ENCODE data around the gene IGFL4.
"Not testable (repeated sequence)": the region's sequence is repeated elsewhere in the genome, so short reads cannot be mapped to it uniquely, and the experiment has no call there.

Gene IGFL4

DNA sequence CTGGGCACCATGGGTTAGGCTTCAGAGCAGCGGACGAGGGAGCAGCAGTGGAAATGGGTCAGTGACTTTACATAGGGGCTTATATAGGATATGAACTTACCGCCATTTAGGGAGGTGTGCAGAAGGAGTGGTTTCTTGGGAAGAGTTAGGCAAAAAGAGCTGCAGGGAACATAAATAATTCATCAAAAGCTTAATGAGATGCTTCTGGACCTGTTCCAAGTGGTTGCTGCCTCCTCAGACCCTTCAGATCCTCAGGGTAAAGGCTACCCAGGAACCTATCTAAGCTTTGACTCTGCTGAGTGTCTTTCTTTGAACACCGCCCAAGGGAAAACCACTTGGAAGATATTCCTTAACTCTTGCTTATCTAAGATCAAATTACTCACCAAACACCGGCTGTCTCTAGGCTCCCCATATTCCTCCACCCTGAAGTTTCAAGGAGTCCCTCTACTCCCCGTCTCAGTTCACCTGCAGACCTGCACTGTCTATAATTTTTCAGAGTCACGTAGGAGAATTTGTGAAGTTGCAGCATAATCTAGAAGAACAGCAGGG is at the start of gene IGFL4:
Gene IGFL4, minus strand, starts transcription at position 51 of the 549 bp plus-strand sequence. Its CDS starts 40 bp downstream, at position 11.
- Mint-ChIP-seq H3K4me1 (no peaks in the 10 kb centered on the region), H3K9me3 (no peaks in the 10 kb centered on the region), H3K27me3 (peaks cover 40% of the 10 kb centered on the region), H3K27ac (peak within 1 kb of the TSS; percentile 15), H3K4me3 (no peak within 1 kb of the TSS), H3K36me3 (peaks cover 6% of the 10 kb centered on the region)

DNA sequence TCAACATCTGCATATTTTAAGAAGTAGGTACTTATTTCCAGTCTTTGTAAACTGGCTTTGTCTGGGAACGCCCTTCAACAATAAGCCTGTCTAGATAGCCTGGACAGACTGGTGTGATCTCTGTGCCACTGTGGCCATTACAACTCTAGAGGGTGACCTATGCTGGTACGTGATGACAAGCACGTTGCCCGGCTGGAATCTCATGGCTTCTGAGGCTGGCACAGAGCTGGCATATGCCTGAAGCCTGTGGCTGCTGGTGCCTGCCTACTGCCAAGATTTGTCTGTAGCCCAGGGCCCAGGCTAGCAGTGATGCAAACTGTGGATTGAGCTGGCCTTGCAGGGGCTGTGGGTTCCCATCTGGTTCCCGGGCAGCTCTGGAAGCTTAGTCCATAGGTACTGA is 49.6 kb upstream of the IGFL4 start:
- Mint-ChIP-seq H3K27me3 (peaks cover 12% of the 10 kb centered on the region), H3K9me3 (peaks cover 32% of the 10 kb centered on the region), H3K36me3 (peaks cover 4% of the 10 kb centered on the region), H3K4me1 (no peaks in the 10 kb centered on the region), H3K4me3 (no peak overlapping the region), H3K27ac (no peak overlapping the region)

DNA sequence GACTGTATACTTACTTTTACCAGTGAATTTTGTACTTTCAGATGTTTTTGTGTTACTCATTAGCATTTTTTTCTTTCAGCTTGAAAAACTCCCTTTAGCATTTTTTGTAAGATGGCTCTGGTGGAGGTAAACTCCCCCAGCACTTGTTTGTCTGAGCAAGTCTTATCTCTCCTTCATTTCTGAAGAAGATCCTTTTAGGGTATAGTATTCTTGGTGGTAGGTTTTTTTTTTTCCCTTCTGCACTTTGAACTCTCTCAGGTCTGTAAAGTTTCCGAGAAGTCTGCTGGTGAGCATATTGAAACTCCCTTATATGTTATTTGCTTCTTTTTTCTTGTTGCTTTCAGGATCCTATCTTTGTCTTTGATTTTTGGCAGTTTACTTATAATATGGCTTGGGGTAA is 48.6 kb upstream of the IGFL4 start:
- Mint-ChIP-seq H3K9me3 (peaks cover 36% of the 10 kb centered on the region), H3K36me3 (peaks cover 6% of the 10 kb centered on the region), H3K27ac (no peak overlapping the region), H3K4me1 (no peaks in the 10 kb centered on the region), H3K4me3 (no peak overlapping the region), H3K27me3 (peaks cover 12% of the 10 kb centered on the region)

DNA sequence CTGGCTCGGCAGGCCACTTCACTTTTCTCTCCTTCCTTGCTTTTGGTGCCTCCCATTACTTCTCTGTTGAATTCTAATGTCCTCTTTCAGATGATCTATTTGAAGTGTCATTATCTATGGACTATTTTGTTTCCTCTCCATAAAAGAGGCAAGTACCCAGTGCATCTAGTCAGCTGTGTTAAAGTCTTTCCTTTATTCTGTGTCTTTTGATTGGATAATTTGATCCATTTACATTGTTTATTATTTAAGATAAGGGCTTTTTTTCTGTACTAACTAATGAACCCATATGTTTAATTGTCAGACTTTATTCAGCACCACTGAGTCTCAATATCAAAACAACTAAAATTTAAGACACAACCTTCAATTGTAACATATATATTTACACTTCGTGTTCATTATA is 47.3 kb upstream of the IGFL4 start:
- no peak overlapping the region for H3K27ac Mint-ChIP-seq
- peaks cover 18% of the 10 kb centered on the region for H3K27me3 Mint-ChIP-seq
- peaks cover 6% of the 10 kb centered on the region for H3K36me3 Mint-ChIP-seq
- H3K9me3 Mint-ChIP-seq = peaks cover 36% of the 10 kb centered on the region
- no peak overlapping the region for H3K4me3 Mint-ChIP-seq
- no peaks in the 10 kb centered on the region for H3K4me1 Mint-ChIP-seq

DNA sequence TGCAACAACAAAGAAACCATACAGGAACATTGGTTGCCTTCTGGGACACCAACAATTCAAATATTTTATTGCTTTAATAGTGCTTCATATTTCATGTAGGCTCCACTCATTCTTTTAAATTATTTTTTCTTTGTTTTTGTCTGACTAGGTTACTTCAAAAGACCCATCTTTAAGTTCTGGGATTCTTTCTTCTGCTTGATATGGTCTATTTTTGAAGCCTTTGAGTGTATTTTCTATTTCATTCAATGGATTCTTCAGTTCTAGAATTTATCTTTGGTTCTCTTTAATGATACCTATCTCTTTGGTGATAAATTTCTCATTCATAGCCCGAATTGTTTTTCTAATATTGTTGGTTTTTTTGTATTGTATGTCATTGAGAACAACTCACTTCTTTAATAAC is 45.1 kb upstream of the IGFL4 start:
- H3K4me3 Mint-ChIP-seq = no peak overlapping the region
- H3K36me3 Mint-ChIP-seq = peaks cover 6% of the 10 kb centered on the region
- H3K4me1 Mint-ChIP-seq = peaks cover 4% of the 10 kb centered on the region
- H3K9me3 Mint-ChIP-seq = peaks cover 34% of the 10 kb centered on the region
- peaks cover 31% of the 10 kb centered on the region for H3K27me3 Mint-ChIP-seq
- H3K27ac Mint-ChIP-seq = no peak overlapping the region

DNA sequence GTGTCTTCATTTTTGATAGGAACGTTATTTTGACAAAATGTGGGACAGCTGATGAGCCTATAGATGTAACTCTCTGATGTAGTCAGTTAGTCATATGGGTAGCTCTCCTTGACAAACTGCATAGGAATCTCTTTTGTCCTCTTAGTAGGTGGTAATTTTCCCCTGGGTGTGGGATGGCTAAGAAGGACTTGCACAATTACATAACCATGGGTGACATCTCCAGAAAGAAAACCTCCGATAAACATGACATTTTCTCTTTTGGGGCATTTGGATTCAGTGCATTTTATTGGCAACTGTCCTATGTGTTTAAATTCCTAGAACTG is 41.9 kb upstream of the IGFL4 start:
- Mint-ChIP-seq H3K9me3 (peaks cover 20% of the 10 kb centered on the region), H3K27ac (no peak overlapping the region), H3K4me1 (peaks cover 4% of the 10 kb centered on the region), H3K4me3 (no peak overlapping the region), H3K36me3 (peaks cover 2% of the 10 kb centered on the region), H3K27me3 (peaks cover 51% of the 10 kb centered on the region)

DNA sequence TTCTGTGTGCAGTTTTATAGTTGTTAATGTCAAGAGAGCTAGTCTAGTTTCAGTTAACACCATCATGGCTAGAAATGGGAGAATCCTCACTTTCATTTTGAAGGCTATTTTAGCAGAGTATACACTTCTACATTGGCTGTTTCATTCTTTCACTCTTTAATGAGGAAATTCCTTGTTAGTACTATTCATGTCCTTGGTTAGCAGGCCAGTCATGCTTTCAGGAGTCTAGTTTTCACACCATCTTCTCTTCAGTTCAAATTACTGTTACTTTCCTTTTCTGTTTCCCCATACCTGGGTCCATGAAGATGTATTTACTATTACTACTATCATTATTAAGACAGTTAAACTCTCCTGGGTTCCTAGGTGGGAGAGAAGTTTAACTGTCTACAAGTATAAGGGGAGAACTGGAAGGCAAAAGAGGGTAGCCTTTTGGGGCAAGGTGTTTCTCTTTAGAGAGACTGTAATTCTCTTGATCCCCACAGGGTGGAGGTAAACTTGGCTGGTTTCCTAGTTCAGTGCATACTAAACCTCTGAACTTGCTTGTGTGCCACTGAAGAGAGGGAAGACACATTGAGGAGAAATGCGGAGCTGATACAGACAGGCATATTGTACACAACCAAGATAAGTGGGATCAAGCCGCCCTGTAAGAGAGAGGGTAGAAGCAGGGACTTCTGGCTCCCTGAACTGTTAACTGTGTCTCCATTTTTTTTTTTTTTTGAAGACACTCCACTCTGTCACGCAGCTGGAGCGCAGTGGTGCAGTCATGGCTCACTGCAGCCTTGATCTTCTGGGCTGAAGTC is 41.3 kb upstream of the IGFL4 start:
- Mint-ChIP-seq H3K9me3 (peaks cover 19% of the 10 kb centered on the region), H3K36me3 (peaks cover 2% of the 10 kb centered on the region), H3K27me3 (peaks cover 55% of the 10 kb centered on the region), H3K4me3 (no peak overlapping the region), H3K4me1 (peaks cover 7% of the 10 kb centered on the region), H3K27ac (no peak overlapping the region)

DNA sequence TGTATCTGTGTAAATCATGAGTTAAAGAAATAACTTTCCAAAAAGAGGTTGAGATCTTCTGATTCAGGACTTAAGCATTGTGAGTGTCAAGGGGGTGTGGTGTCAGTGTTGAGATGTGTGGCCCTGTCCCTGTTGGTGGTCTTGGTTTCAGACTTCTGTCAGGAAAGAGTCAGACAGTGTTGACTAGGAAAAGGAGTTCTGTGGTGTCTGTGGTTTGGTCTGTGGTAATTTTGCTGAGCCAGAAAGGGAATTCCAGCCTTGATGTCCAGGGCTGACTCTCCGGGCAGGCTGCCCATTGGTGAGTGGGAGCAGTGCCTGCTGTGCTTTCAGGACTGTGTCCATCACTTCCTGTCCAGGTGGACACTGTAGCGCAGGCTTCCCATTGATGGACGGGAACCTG is 39.8 kb upstream of the IGFL4 start:
- Mint-ChIP-seq H3K4me3 (no peak overlapping the region), H3K27ac (no peak overlapping the region), H3K36me3 (peaks cover 2% of the 10 kb centered on the region), H3K9me3 (peaks cover 10% of the 10 kb centered on the region), H3K27me3 (peaks cover 70% of the 10 kb centered on the region), H3K4me1 (peaks cover 11% of the 10 kb centered on the region)

DNA sequence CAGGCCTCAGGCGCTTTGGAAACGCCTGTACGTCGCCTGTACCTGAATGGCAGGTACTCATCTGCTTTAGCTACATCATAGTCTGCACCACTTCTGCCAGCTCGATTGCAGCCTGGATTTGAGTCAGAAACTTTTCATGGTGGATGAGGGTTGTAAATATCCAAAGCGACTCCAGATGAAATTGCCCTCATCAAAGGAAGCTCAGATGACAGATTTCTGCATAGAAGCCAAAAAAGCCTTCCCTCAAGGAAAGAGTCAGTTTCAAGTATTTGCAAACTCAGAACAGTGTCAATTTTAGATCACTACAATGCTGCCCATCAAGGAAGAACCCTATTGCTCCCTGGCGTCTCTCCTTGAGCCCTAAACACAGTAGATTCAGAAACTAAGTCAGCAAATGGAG is 38.8 kb upstream of the IGFL4 start:
- H3K27me3 Mint-ChIP-seq = peaks cover 74% of the 10 kb centered on the region
- H3K4me3 Mint-ChIP-seq = no peak overlapping the region
- H3K27ac Mint-ChIP-seq = no peak overlapping the region
- H3K36me3 Mint-ChIP-seq = no peaks in the 10 kb centered on the region
- peaks cover 11% of the 10 kb centered on the region for H3K4me1 Mint-ChIP-seq
- peaks cover 5% of the 10 kb centered on the region for H3K9me3 Mint-ChIP-seq

DNA sequence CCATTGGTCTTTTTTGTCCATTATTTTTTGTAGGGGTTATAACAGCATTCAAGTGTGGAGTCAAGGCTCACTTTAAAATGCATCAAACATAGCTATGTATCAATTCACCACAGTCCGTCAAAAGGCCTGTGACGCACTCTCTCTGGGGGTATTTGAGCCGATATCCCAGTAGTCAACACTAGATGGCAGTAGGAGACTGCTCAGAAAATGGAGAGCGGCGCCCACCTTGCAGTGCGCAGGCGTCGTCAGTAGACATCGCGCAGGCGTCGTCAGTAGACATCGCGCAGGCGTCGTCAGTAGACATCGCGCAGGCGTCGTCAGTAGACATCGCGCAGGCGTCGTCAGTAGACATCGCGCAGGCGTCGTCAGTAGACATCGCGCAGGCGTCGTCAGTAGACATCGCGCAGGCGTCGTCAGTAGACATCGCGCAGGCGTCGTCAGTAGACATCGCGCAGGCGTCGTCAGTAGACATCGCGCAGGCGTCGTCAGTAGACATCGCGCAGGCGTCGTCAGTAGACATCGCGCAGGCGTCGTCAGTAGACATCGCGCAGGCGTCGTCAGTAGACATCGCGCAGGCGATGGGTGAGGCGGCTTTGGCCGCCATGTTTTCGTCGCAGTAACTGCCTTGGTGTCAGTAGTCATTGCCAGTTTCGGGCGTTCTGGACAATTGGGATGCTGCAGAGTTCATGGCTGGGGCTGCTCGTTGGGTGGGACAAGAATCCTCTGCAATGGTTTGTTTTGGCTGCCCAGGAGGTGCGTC is 38.0 kb upstream of the IGFL4 start:
- H3K36me3 Mint-ChIP-seq, H3K4me3 Mint-ChIP-seq: not testable (repeated sequence)
- H3K27me3 Mint-ChIP-seq = peaks cover 75% of the 10 kb centered on the region

DNA sequence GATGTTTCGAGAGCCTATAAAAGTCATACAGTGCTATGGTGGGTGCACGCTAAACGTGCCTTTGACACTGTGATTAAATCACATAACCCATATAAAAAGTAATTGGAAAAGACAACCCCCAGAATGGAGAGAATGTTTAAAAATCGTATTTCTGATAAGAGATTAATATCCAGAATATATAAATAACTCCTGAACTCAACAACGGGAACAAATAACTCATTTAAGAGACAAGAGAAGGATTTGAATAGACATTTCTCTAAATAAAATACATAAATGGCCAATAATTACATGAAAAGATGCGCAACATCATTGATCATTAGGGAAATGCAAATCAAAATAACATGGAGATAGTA is 37.0 kb upstream of the IGFL4 start:
- Mint-ChIP-seq H3K9me3 (peaks cover 5% of the 10 kb centered on the region), H3K4me1 (peaks cover 11% of the 10 kb centered on the region), H3K36me3 (no peaks in the 10 kb centered on the region), H3K4me3 (no peak overlapping the region), H3K27me3 (peaks cover 82% of the 10 kb centered on the region), H3K27ac (no peak overlapping the region)

More for the DNA sequence above, 38.0 kb upstream of the IGFL4 start:
- not testable (repeated sequence) for H3K27ac Mint-ChIP-seq, H3K9me3 Mint-ChIP-seq
- H3K4me1 Mint-ChIP-seq = peaks cover 11% of the 10 kb centered on the region

DNA sequence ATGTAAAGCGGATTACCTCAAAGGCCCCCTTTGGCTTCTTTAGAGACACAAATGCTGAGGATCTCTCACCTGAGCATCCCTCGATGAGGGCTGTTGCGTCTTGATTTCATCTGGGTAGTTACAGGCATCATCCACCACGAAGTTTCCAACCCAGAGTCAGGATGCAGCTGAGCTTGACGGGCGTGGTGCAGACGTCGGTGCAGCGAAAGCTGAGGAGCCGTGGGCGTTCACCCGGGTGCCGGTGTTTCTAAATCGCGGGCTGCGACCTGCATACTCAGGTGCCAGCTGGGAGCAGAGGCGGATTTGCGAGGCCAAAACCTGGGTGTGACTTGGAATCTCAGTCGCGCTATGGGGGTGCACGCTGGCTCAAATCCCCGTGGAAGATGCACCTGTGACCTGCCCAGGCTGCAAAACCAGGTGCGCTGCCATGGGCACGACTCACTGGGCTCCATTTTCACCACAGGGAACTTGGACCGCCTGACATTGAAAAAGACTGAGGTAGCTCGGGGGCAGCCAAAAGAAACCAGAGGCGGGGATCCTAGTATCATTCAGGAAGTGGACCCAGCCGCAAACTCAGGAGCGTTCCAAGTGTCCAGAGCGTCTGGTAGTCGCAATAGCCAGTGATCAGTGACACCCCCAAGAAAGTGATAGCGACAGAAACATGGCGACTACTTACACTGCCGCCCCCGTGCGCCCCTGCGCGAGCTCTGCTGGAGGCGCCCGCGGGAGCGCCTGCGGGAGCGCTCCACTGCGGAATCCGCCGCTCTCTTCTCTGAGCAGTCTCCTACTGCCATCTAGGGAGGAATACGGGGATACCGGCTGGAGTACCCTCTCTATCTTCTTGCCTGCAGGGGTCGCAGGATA is 36.4 kb upstream of the IGFL4 start:
- no peaks in the 10 kb centered on the region for H3K36me3 Mint-ChIP-seq

DNA sequence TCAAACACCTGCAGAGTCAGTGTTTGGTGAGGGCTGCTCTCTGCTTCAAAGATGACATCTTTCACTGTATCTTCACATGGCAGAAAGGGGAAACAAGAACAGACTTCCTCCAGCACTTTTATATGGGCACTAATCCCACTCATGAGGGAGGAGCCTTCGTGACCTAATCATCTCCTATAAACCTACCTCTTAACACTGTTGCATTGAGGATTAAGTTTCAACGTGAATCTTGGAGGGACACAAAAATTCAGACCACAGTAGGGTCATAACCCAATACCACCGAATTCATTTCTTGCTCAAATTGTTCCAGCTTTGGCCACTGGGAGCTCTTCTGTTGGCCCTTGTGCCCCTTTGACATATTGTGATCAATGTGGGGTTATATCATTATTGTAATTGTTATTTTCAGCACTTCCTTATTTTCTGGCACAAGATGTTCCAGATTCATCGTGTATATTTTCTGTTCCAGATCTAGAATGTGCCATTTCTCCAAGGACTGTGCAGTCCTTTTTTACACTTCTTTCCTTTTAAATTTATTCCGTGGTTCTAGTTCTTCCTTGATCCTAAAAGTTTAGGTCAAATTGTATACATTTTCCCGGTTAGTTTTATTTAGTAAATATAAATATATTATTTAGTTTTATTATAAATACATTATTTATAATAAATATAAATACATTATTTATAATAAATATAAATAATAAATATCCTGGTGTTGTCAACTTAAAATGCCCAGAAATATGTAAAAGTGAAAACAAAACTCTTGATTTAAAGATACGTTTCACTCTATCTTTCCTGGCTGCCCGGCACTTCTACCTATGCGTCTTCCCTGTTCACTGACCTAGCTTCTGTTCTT is 35.5 kb upstream of the IGFL4 start:
- Mint-ChIP-seq H3K27me3 (peaks cover 78% of the 10 kb centered on the region), H3K4me1 (peaks cover 7% of the 10 kb centered on the region), H3K27ac (no peak overlapping the region), H3K36me3 (no peaks in the 10 kb centered on the region), H3K9me3 (peaks cover 5% of the 10 kb centered on the region), H3K4me3 (no peak overlapping the region)

More for the DNA sequence above, 36.4 kb upstream of the IGFL4 start:
- peaks cover 83% of the 10 kb centered on the region for H3K27me3 Mint-ChIP-seq
- H3K9me3 Mint-ChIP-seq = peaks cover 5% of the 10 kb centered on the region
- peak overlapping the region; percentile 54 for H3K4me3 Mint-ChIP-seq
- H3K27ac Mint-ChIP-seq = no peak overlapping the region
- peaks cover 9% of the 10 kb centered on the region for H3K4me1 Mint-ChIP-seq

DNA sequence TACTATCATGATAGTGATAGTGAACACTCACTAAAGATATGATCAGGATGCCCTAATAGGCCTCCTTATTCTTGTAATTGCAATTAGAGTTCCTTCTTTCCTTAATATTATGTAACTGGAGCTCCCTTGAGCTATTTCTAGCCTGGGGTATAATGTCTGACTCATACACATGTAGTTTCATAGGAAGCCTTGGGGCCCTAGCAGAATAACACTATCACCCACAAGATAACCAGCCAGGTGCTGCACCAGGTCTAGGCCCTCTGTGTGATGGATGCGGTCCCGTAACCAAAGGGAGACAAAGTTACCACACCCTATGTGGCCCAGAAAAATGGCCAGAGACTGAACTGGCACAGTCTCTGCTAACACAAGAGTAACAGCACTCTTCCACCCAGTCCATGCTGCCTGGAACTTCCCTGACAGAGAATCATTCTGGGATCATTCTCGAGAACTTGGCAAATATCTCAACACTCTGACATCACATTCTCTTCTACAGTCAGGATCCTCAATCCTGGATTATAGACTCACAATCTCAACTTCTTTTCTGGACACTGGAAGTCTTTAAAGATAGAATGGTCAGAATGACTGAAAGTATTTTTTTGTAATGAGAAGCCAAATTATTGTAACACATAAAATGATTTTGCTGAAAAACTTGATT is 32.6 kb upstream of the IGFL4 start:
- peaks cover 5% of the 10 kb centered on the region for H3K9me3 Mint-ChIP-seq
- no peak overlapping the region for H3K4me3 Mint-ChIP-seq
- peaks cover 69% of the 10 kb centered on the region for H3K27me3 Mint-ChIP-seq
- peaks cover 7% of the 10 kb centered on the region for H3K4me1 Mint-ChIP-seq
- H3K36me3 Mint-ChIP-seq = no peaks in the 10 kb centered on the region
- H3K27ac Mint-ChIP-seq = no peak overlapping the region

All from activated naive CD4-positive, alpha-beta T cell treated with anti-CD3 and anti-CD28 coated beads, Interleukin-2, amount 50 U/mL, for 24 hours (primary cell).